ENCODE results near the gene TRIM3. TPM values are rescaled to one million over a fixed set of nuclear protein-coding genes. Genes with fewer than 3 reads are reported as not detected.

Gene TRIM3
- total RNA-seq, 2 donors from 2014 or later: 40.3 to 40.4 TPM

GRCh38 chr11:6459099-6459450, 14.7 kb downstream of the TRIM3 start:
- no peak for TF ChIP-seq CTCF (IDR thresholded peaks at IDR 0.05)
- no peak for ATAC-seq (ENCODE audit: insufficient number of reproducible peaks, low FRiP score, low read depth)
- peaks cover 55% of the 10 kb centered on the region for H3K36me3 ChIP-seq

GRCh38 chr11:6458352-6459098, 15.2 kb downstream of the TRIM3 start:
- no peak for ATAC-seq (ENCODE audit: insufficient number of reproducible peaks, low FRiP score, low read depth)
- Histone ChIP-seq H3K4me3 (no peak overlapping the region), H3K9me3 (no peaks in the 10 kb centered on the region), H3K27me3 (replicated peaks; ENCODE audit: insufficient read depth) (no peaks in the 10 kb centered on the region), H3K27ac (no peak overlapping the region), H3K36me3 (peaks cover 54% of the 10 kb centered on the region), H3K4me1 (ENCODE audit: control insufficient read depth in 1 of 2, low read depth in 2 of 2) (no peaks in the 10 kb centered on the region)
- TF ChIP-seq CTCF (IDR thresholded peaks at IDR 0.05): no peak
- no peak for DNase-seq (ENCODE audit: low spot score)

More at GRCh38 chr11:6459099-6459450, 14.7 kb downstream of the TRIM3 start:
- Histone ChIP-seq H3K9me3 (no peaks in the 10 kb centered on the region), H3K4me3 (no peak overlapping the region), H3K27me3 (replicated peaks; ENCODE audit: insufficient read depth) (no peaks in the 10 kb centered on the region), H3K4me1 (ENCODE audit: control insufficient read depth in 1 of 2, low read depth in 2 of 2) (no peaks in the 10 kb centered on the region), H3K27ac (no peak overlapping the region)
- DNase-seq (ENCODE audit: low spot score): no peak

GRCh38 chr11:6457581-6458320, 16.0 kb downstream of the TRIM3 start:
- DNase-seq (ENCODE audit: low spot score): no peak
- H3K4me1 ChIP-seq (ENCODE audit: control insufficient read depth in 1 of 2, low read depth in 2 of 2): peaks cover 0 to 2% of the 10 kb centered on the region in 2 donors
- peaks cover 55% of the 10 kb centered on the region for H3K36me3 ChIP-seq
- H3K27me3 ChIP-seq (replicated peaks; ENCODE audit: insufficient read depth): no peaks in the 10 kb centered on the region
- TF ChIP-seq CTCF (IDR thresholded peaks at IDR 0.05): no peak
- no peak overlapping the region for H3K4me3 ChIP-seq
- no peak overlapping the region for H3K27ac ChIP-seq
- no peak for ATAC-seq (ENCODE audit: insufficient number of reproducible peaks, low FRiP score, low read depth)
- no peaks in the 10 kb centered on the region for H3K9me3 ChIP-seq

GRCh38 chr11:6456361-6457073, 17.2 kb downstream of the TRIM3 start:
- no peak for DNase-seq (ENCODE audit: low spot score)
- TF ChIP-seq CTCF (IDR thresholded peaks at IDR 0.05): no peak
- peaks cover 3 to 14% of the 10 kb centered on the region in 2 donors for H3K4me1 ChIP-seq (ENCODE audit: control insufficient read depth in 1 of 2, low read depth in 2 of 2)
- H3K9me3 ChIP-seq: no peaks in the 10 kb centered on the region
- no peaks in the 10 kb centered on the region for H3K27me3 ChIP-seq (replicated peaks; ENCODE audit: insufficient read depth)
- H3K27ac ChIP-seq: no peak overlapping the region
- H3K36me3 ChIP-seq: peaks cover 55% of the 10 kb centered on the region
- no peak overlapping the region for H3K4me3 ChIP-seq
- no peak for ATAC-seq (ENCODE audit: insufficient number of reproducible peaks, low FRiP score, low read depth)

- DNase-seq (ENCODE audit: low spot score) (no peak), ATAC-seq (ENCODE audit: insufficient number of reproducible peaks, low FRiP score, low read depth) (no peak)
- Histone ChIP-seq H3K36me3 (peaks cover 66% of the 10 kb centered on the region), H3K4me3 (no peak overlapping the region), H3K4me1 (ENCODE audit: control insufficient read depth in 1 of 2, low read depth in 2 of 2) (peaks cover 3 to 17% of the 10 kb centered on the region in 2 donors), H3K27me3 (replicated peaks; ENCODE audit: insufficient read depth) (no peaks in the 10 kb centered on the region), H3K9me3 (no peaks in the 10 kb centered on the region), H3K27ac (no peak overlapping the region)
- TF ChIP-seq CTCF (IDR thresholded peaks at IDR 0.05): no peak
Observed at GRCh38 chr11:6455070-6455469, 18.7 kb downstream of the TRIM3 start.
